Neural progenitor cell (in vitro differentiated cells): ENCODE measurements around the gene C6orf141. TPM values are rescaled to one million over a fixed set of nuclear protein-coding genes. Genes with fewer than 3 reads are reported as not detected.
"Not testable (repeated sequence)": the region's sequence is repeated elsewhere in the genome, so short reads cannot be mapped to it uniquely, and the experiment has no call there.

ENCODE experiments used
- DNase-seq: peaks from one replicate; pipeline ENCODE4 v3.0.0-alpha.2; 2016; ENCODE audit warnings: low spot score
- H2AFZ ChIP-seq: fragments of 200-600 bp; sonication (generic); replicated peaks from 2 replicates; pipeline ENCODE4 v1.6.1; 2016; ENCODE audit warnings: antibody characterized with exemption
- H3F3A ChIP-seq: fragments of 200-600 bp; sonication (generic); 2 replicates; pipeline ENCODE4 v1.6.1; 2016; ENCODE audit warnings: antibody characterized with exemption, low read depth
- H3K27ac ChIP-seq: fragments of 200-600 bp; sonication (generic); 2 replicates; pipeline ENCODE4 v1.5.1; 2016; ENCODE audit warnings: mild to moderate bottlenecking
- H3K27me3 ChIP-seq: fragments of 200-600 bp; sonication (generic); 2 replicates; pipeline ENCODE4 v1.6.1; 2016; ENCODE audit warnings: mild to moderate bottlenecking, moderate library complexity
- H3K36me3 ChIP-seq: fragments of 200-600 bp; sonication (generic); 2 replicates; pipeline ENCODE4 v1.5.1; 2016
- H3K4me1 ChIP-seq: fragments of 200-600 bp; sonication (generic); 2 replicates; pipeline ENCODE4 v1.6.1; 2016; ENCODE audit warnings: mixed run types
- H3K4me2 ChIP-seq: fragments of 200-600 bp; sonication (generic); 2 replicates; pipeline ENCODE4 v1.6.1; 2016
- H3K4me3 ChIP-seq: fragments of 200-600 bp; sonication (generic); 2 replicates; pipeline ENCODE4 v1.5.1; 2016
- H3K79me2 ChIP-seq: fragments of 200-600 bp; sonication (generic); 2 replicates; pipeline ENCODE4 v1.6.1; 2016; ENCODE audit warnings: low read depth
- H3K9ac ChIP-seq: fragments of 200-600 bp; sonication (generic); 2 replicates; pipeline ENCODE4 v1.6.1; 2016
- H3K9me3 ChIP-seq: fragments of 200-600 bp; sonication (generic); 2 replicates; pipeline ENCODE4 v1.5.1; 2016; ENCODE audit warnings: low read depth
- H4K20me1 ChIP-seq: fragments of 200-600 bp; sonication (generic); 2 replicates; pipeline ENCODE4 v1.6.1; 2016; ENCODE audit warnings: low read depth
- H3K27ac Mint-ChIP-seq: 3 replicates; pipeline ENCODE4 v1.8.0; 2021; ENCODE audit warnings: mixed read lengths
- H3K27me3 Mint-ChIP-seq: 2 replicates; pipeline ENCODE4 v1.8.0; 2022; ENCODE audit warnings: low read depth, mild to moderate bottlenecking, inconsistent platforms, moderate library complexity, mixed read lengths; ENCODE audit not compliant: insufficient read depth
- H3K36me3 Mint-ChIP-seq: 3 replicates; pipeline ENCODE4 v1.8.0; 2021; ENCODE audit warnings: mixed read lengths
- H3K4me1 Mint-ChIP-seq: 3 replicates; pipeline ENCODE4 v1.8.0; 2021; ENCODE audit warnings: mixed read lengths
- H3K4me3 Mint-ChIP-seq: 3 replicates; pipeline ENCODE4 v1.8.0; 2021; ENCODE audit warnings: mild to moderate bottlenecking, moderate library complexity, mixed read lengths
- H3K9me3 Mint-ChIP-seq: 3 replicates; pipeline ENCODE4 v1.8.0; 2020; ENCODE audit warnings: mixed read lengths
- CTCF ChIP-seq: fragments of 200-600 bp; sonication (generic); IDR thresholded peaks from 2 replicates; pipeline ENCODE4 v1.5.1; 2017; ENCODE audit warnings: antibody characterized with exemption, mild to moderate bottlenecking
- EZH2 ChIP-seq: fragments of 200-600 bp; sonication (generic); IDR thresholded peaks from 2 replicates; pipeline ENCODE4 v1.6.1; 2017; ENCODE audit warnings: antibody characterized with exemption, mild to moderate bottlenecking, moderate library complexity
- EZH2phosphoT487 ChIP-seq: fragments of 200-600 bp; sonication (generic); IDR thresholded peaks from 2 replicates; pipeline ENCODE4 v1.6.1; 2017; ENCODE audit warnings: antibody characterized with exemption
- total RNA-seq: library from RNA; depleted of rRNA; stranded (reverse); fragments of >200 nt; gene quantifications from 2 replicates; pipeline ENCODE4 v1.2.3, GENCODE V29; 2015; ENCODE audit warnings: low replicate concordance

C6orf141 gene
- total RNA-seq, 1 donor from 2014 or later, result 87.2 TPM

- no peak overlapping the region for H3K27ac ChIP-seq
- H3K36me3 Mint-ChIP-seq, result no peaks in the 10 kb centered on the region
Observed at GRCh38 chr6:49579649-49580048, 29.2 kb downstream of the C6orf141 start.

GRCh38 chr6:49582529-49582928 is 32.1 kb downstream of the C6orf141 start:
- H2AFZ ChIP-seq, result no peak overlapping the region
- DNase-seq, result no peak
- no peaks in the 10 kb centered on the region for H3K79me2 ChIP-seq
- H3K9me3 Mint-ChIP-seq, result no peaks in the 10 kb centered on the region
- H3K4me1 ChIP-seq, result no peaks in the 10 kb centered on the region
- H3K27me3 ChIP-seq, result no peaks in the 10 kb centered on the region
- no peaks in the 10 kb centered on the region for H3K9me3 ChIP-seq
- no peak overlapping the region for H3K9ac ChIP-seq
- H3K27ac ChIP-seq, result no peak overlapping the region
- no peaks in the 10 kb centered on the region for H3K36me3 Mint-ChIP-seq
- H3K36me3 ChIP-seq, result no peaks in the 10 kb centered on the region
- H3K4me3 ChIP-seq, result no peak overlapping the region
- no peak overlapping the region for H3K4me2 ChIP-seq
- H3K27me3 Mint-ChIP-seq, result no peaks in the 10 kb centered on the region
- H3F3A ChIP-seq, result no peaks in the 10 kb centered on the region
- H3K27ac Mint-ChIP-seq, result no peak overlapping the region
- TF ChIP-seq EZH2, result no peak
- TF ChIP-seq CTCF, result no peak
- TF ChIP-seq EZH2phosphoT487, result no peak
- no peaks in the 10 kb centered on the region for H4K20me1 ChIP-seq
- H3K4me3 Mint-ChIP-seq, result no peak overlapping the region
- no peaks in the 10 kb centered on the region for H3K4me1 Mint-ChIP-seq

More at GRCh38 chr6:49579649-49580048, 29.2 kb downstream of the C6orf141 start:
- no peak overlapping the region for H3K4me3 ChIP-seq
- H3K9ac ChIP-seq, result no peak overlapping the region
- Mint-ChIP-seq H3K4me1 (no peaks in the 10 kb centered on the region), H3K9me3 (no peaks in the 10 kb centered on the region), H3K27ac (no peak overlapping the region), H3K4me3 (no peak overlapping the region), H3K27me3 (no peaks in the 10 kb centered on the region)
- no peaks in the 10 kb centered on the region for H3K36me3 ChIP-seq
- H2AFZ ChIP-seq, result no peak overlapping the region
- no peaks in the 10 kb centered on the region for H3K4me1 ChIP-seq
- no peaks in the 10 kb centered on the region for H4K20me1 ChIP-seq
- H3F3A ChIP-seq, result no peaks in the 10 kb centered on the region
- no peaks in the 10 kb centered on the region for H3K27me3 ChIP-seq
- H3K9me3 ChIP-seq, result no peaks in the 10 kb centered on the region
- no peak overlapping the region for H3K4me2 ChIP-seq
- H3K79me2 ChIP-seq, result no peaks in the 10 kb centered on the region
- no peak for DNase-seq
- TF ChIP-seq EZH2phosphoT487 (no peak), EZH2 (no peak), CTCF (no peak)

- H3K27ac ChIP-seq, H3K27ac Mint-ChIP-seq, H3F3A ChIP-seq, H3K36me3 Mint-ChIP-seq, H3K27me3 ChIP-seq, H3K4me1 ChIP-seq, H2AFZ ChIP-seq, DNase-seq, H3K9me3 Mint-ChIP-seq, H3K4me1 Mint-ChIP-seq, H4K20me1 ChIP-seq, H3K36me3 ChIP-seq, H3K4me3 Mint-ChIP-seq, H3K9me3 ChIP-seq, H3K4me2 ChIP-seq, H3K27me3 Mint-ChIP-seq, H3K4me3 ChIP-seq, H3K9ac ChIP-seq, H3K79me2 ChIP-seq: not testable (repeated sequence)
Observed at GRCh38 chr6:49587262-49587661, 36.8 kb downstream of the C6orf141 start.

Other genes with a start within 250 kb of the C6orf141 start
- gene MMUT, start 87.4 kb upstream of the C6orf141 start, total RNA-seq, result 14.4 and 23.9 TPM in 2 replicates
- 31.1 and 48.8 TPM in 2 replicates for gene CENPQ, start 87.3 kb upstream of the C6orf141 start, total RNA-seq
- not detected in 2 replicates for gene GLYATL3, start 50.7 kb upstream of the C6orf141 start, total RNA-seq
- gene RHAG, start 86.2 kb downstream of the C6orf141 start, total RNA-seq, result not detected in 2 replicates
- not detected in 2 replicates for gene CRISP2, start 162.9 kb downstream of the C6orf141 start, total RNA-seq
- not detected in 2 replicates for gene CRISP3, start 193.7 kb downstream of the C6orf141 start, total RNA-seq
- not detected in 2 replicates for gene PGK2, start 236.6 kb downstream of the C6orf141 start, total RNA-seq